ENCODE measurements around the gene EIF2A. TPM values are rescaled to one million over a fixed set of nuclear protein-coding genes. Genes with fewer than 3 reads are reported as not detected.

Gene EIF2A
- total and polyA plus RNA-seq, 2 donors (not counting 1 experiment from before 2014, with no cell fraction given) = 128 to 167 TPM

GRCh38 chr3:150567328-150567727, 20.7 kb downstream of the EIF2A start:
- Histone ChIP-seq H4K20me1 (ENCODE audit: control insufficient read depth, extremely low read depth, insufficient read depth, low read length) (no peaks in the 10 kb centered on the region), H3K4me3 (replicated peaks in 1 of 4; ENCODE audit: control extremely low read depth in 1 of 4, insufficient read depth in 1 of 4, low read depth in 3 of 4, low read length in 4 of 4) (no peak overlapping the region), H3K27ac (ENCODE audit: insufficient read depth, low read length) (no peak overlapping the region), H3K9me3 (ENCODE audit: control insufficient read depth, insufficient read depth, low read depth, low read length) (no peaks in the 10 kb centered on the region), H3K27me3 (ENCODE audit: control insufficient read depth, insufficient read depth, low read length) (no peaks in the 10 kb centered on the region), H2AFZ (ENCODE audit: low read length) (no peak overlapping the region), H3K79me2 (ENCODE audit: control insufficient read depth, insufficient read depth, low read length) (no peaks in the 10 kb centered on the region), H3K4me1 (ENCODE audit: control insufficient read depth, extremely low read depth, insufficient read depth, low read length) (no peaks in the 10 kb centered on the region), H3K36me3 (ENCODE audit: control insufficient read depth, insufficient read depth, low read length) (peaks cover 6% of the 10 kb centered on the region), H3K9ac (ENCODE audit: insufficient read depth, low read length) (no peak overlapping the region), H3K4me2 (ENCODE audit: extremely low read depth, insufficient read depth, low read length) (no peak overlapping the region)
- DNase-seq (ENCODE audit: low read depth in 2 of 2) = no peak
- TF ChIP-seq CTCF (conservative IDR thresholded peaks at IDR 0.05 in 1 of 2, IDR thresholded peaks at IDR 0.05 in 1 of 2; ENCODE audit: low read depth in 1 of 2, low read length in 2 of 2) (no peak), EZH2 (IDR thresholded peaks at IDR 0.05; ENCODE audit: low read length, missing control alignments) (no peak)

- H2AFZ ChIP-seq (ENCODE audit: low read length) = no peak overlapping the region
- H3K4me1 ChIP-seq (ENCODE audit: control insufficient read depth, extremely low read depth, insufficient read depth, low read length) = no peaks in the 10 kb centered on the region
- peak in 1 of 2 donors; percentile 24 for TF ChIP-seq CTCF (conservative IDR thresholded peaks at IDR 0.05 in 1 of 2, IDR thresholded peaks at IDR 0.05 in 1 of 2; ENCODE audit: low read depth in 1 of 2, low read length in 2 of 2)
- no peak for TF ChIP-seq EZH2 (IDR thresholded peaks at IDR 0.05; ENCODE audit: low read length, missing control alignments)
- no peaks in the 10 kb centered on the region for H3K9me3 ChIP-seq (ENCODE audit: control insufficient read depth, insufficient read depth, low read depth, low read length)
- H3K27me3 ChIP-seq (ENCODE audit: control insufficient read depth, insufficient read depth, low read length) = no peaks in the 10 kb centered on the region
- peak in 1 of 2 donors; percentile 20 for DNase-seq (ENCODE audit: low read depth in 2 of 2)
- no peaks in the 10 kb centered on the region for H4K20me1 ChIP-seq (ENCODE audit: control insufficient read depth, extremely low read depth, insufficient read depth, low read length)
- H3K4me2 ChIP-seq (ENCODE audit: extremely low read depth, insufficient read depth, low read length) = no peak overlapping the region
- no peak overlapping the region for H3K27ac ChIP-seq (ENCODE audit: insufficient read depth, low read length)
- H3K9ac ChIP-seq (ENCODE audit: insufficient read depth, low read length) = no peak overlapping the region
- H3K36me3 ChIP-seq (ENCODE audit: control insufficient read depth, insufficient read depth, low read length) = peaks cover 4% of the 10 kb centered on the region
- H3K79me2 ChIP-seq (ENCODE audit: control insufficient read depth, insufficient read depth, low read length) = no peaks in the 10 kb centered on the region
- no peak overlapping the region for H3K4me3 ChIP-seq (replicated peaks in 1 of 4; ENCODE audit: control extremely low read depth in 1 of 4, insufficient read depth in 1 of 4, low read depth in 3 of 4, low read length in 4 of 4)
Observed at GRCh38 chr3:150577855-150578254, 31.3 kb downstream of the EIF2A start.

GRCh38 chr3:150581174-150581573, 34.6 kb downstream of the EIF2A start:
- DNase-seq (ENCODE audit: low read depth in 2 of 2) = no peak
- peaks cover 10% of the 10 kb centered on the region for H3K36me3 ChIP-seq (ENCODE audit: control insufficient read depth, insufficient read depth, low read length)

More at GRCh38 chr3:150581174-150581573, 34.6 kb downstream of the EIF2A start:
- no peak overlapping the region for H3K4me3 ChIP-seq (replicated peaks in 1 of 4; ENCODE audit: control extremely low read depth in 1 of 4, insufficient read depth in 1 of 4, low read depth in 3 of 4, low read length in 4 of 4)
- no peak overlapping the region for H3K9ac ChIP-seq (ENCODE audit: insufficient read depth, low read length)
- no peak overlapping the region for H3K4me2 ChIP-seq (ENCODE audit: extremely low read depth, insufficient read depth, low read length)
- no peaks in the 10 kb centered on the region for H3K4me1 ChIP-seq (ENCODE audit: control insufficient read depth, extremely low read depth, insufficient read depth, low read length)
- H2AFZ ChIP-seq (ENCODE audit: low read length) = no peak overlapping the region
- H3K27me3 ChIP-seq (ENCODE audit: control insufficient read depth, insufficient read depth, low read length) = no peaks in the 10 kb centered on the region
- no peak for TF ChIP-seq CTCF (conservative IDR thresholded peaks at IDR 0.05 in 1 of 2, IDR thresholded peaks at IDR 0.05 in 1 of 2; ENCODE audit: low read depth in 1 of 2, low read length in 2 of 2)
- no peaks in the 10 kb centered on the region for H3K9me3 ChIP-seq (ENCODE audit: control insufficient read depth, insufficient read depth, low read depth, low read length)
- H3K27ac ChIP-seq (ENCODE audit: insufficient read depth, low read length) = no peak overlapping the region
- H3K79me2 ChIP-seq (ENCODE audit: control insufficient read depth, insufficient read depth, low read length) = no peaks in the 10 kb centered on the region
- no peaks in the 10 kb centered on the region for H4K20me1 ChIP-seq (ENCODE audit: control insufficient read depth, extremely low read depth, insufficient read depth, low read length)
